ENCODE data around the gene PLD1.

GRCh38 chr3:171802590-171802956, 7.7 kb downstream of the PLD1 start:
- TF ChIP-seq CTCF (IDR thresholded peaks at IDR 0.05; ENCODE audit: low read depth, low read length, poor library complexity, severe bottlenecking) (no peak), EZH2phosphoT487 (IDR thresholded peaks at IDR 0.05; ENCODE audit: borderline replicate concordance, low read length) (no peak)
